Activated T-helper 1 cell treated with anti-CD3 and anti-CD28 coated beads, Interleukin-12 subunit alpha, Interleukin-12 subunit beta, Interleukin-2, Interleukin-4 antibody, amounts not matched to agents 30 ng/mL and 10 ng/mL and 1 ng/mL, durations not matched to agents 14 hours and 24 hours and 36 hours (primary cell): ENCODE measurements around the gene TMSB10. TPM values are rescaled to one million over a fixed set of nuclear protein-coding genes. Genes with fewer than 3 reads are reported as not detected.
"Not testable (repeated sequence)": the region's sequence is repeated elsewhere in the genome, so short reads cannot be mapped to it uniquely, and the experiment has no call there.

Experiments used
- DNase-seq: peaks from one replicate; pipeline ENCODE4 v3.0.0; 2021; ENCODE audit warnings: low spot score
- H3K27ac Mint-ChIP-seq: one replicate; pipeline ENCODE4 v1.8.0; 2021; ENCODE audit warnings: mild to moderate bottlenecking, mixed read lengths
- H3K27me3 Mint-ChIP-seq: one replicate; pipeline ENCODE4 v1.8.0; 2022; ENCODE audit warnings: mild to moderate bottlenecking, moderate library complexity, mixed read lengths; ENCODE audit not compliant: insufficient read depth
- H3K36me3 Mint-ChIP-seq: one replicate; pipeline ENCODE4 v1.8.0; 2021; ENCODE audit warnings: low read depth, mixed read lengths
- H3K4me1 Mint-ChIP-seq: one replicate; pipeline ENCODE4 v1.8.0; 2021; ENCODE audit warnings: low read depth, mixed read lengths
- H3K4me3 Mint-ChIP-seq: one replicate; pipeline ENCODE4 v1.8.0; 2021; ENCODE audit warnings: mild to moderate bottlenecking, moderate library complexity, mixed read lengths
- H3K9me3 Mint-ChIP-seq: one replicate; pipeline ENCODE4 v1.8.0; 2021; ENCODE audit warnings: mixed read lengths
- intact Hi-C: fragments of 100-400 bp; cut with micrococcal nuclease; formaldehyde crosslinking; loops from one replicate; pipeline ENCODE4 v1.15.1; 2024
- total RNA-seq: library from RNA; stranded (reverse); gene quantifications from 2 replicates; pipeline ENCODE4 v1.2.3, GENCODE V29; 2022

The TMSB10 gene
- total RNA-seq, 1 donor from 2014 or later, result 2,510 TPM

GRCh38 chr2:84911135-84911678 lies 5.8 kb downstream of the TMSB10 start:
- Mint-ChIP-seq H3K36me3 (peaks cover 34% of the 10 kb centered on the region), H3K27me3 (no peaks in the 10 kb centered on the region), H3K4me3 (no peak overlapping the region), H3K4me1 (peaks cover 56% of the 10 kb centered on the region), H3K27ac (no peak overlapping the region), H3K9me3 (peaks cover 14% of the 10 kb centered on the region)
- no peak for DNase-seq
- intact Hi-C loops, result no loop called here

- intact Hi-C loops, result no loop called here
- peaks cover 14% of the 10 kb centered on the region for H3K9me3 Mint-ChIP-seq
- H3K36me3 Mint-ChIP-seq, result peaks cover 20% of the 10 kb centered on the region
- H3K4me3 Mint-ChIP-seq, result no peak overlapping the region
- H3K27me3 Mint-ChIP-seq, result no peaks in the 10 kb centered on the region
- H3K27ac Mint-ChIP-seq, result no peak overlapping the region
- DNase-seq, result no peak
- peaks cover 44% of the 10 kb centered on the region for H3K4me1 Mint-ChIP-seq
Observed at GRCh38 chr2:84912984-84913383, 7.5 kb downstream of the TMSB10 start.

- Mint-ChIP-seq H3K4me1 (peaks cover 43% of the 10 kb centered on the region), H3K36me3 (peaks cover 10% of the 10 kb centered on the region), H3K27me3 (no peaks in the 10 kb centered on the region), H3K27ac (no peak overlapping the region), H3K4me3 (no peak overlapping the region), H3K9me3 (peaks cover 10% of the 10 kb centered on the region)
- DNase-seq, result no peak
- intact Hi-C loops, result no loop called here
Observed at GRCh38 chr2:84914334-84914733, 8.9 kb downstream of the TMSB10 start.

GRCh38 chr2:84915675-84916074 lies 10.2 kb downstream of the TMSB10 start:
- H3K36me3 Mint-ChIP-seq, DNase-seq, intact Hi-C loops, H3K4me3 Mint-ChIP-seq, H3K27me3 Mint-ChIP-seq, H3K9me3 Mint-ChIP-seq, H3K27ac Mint-ChIP-seq: not testable (repeated sequence)
- peaks cover 47% of the 10 kb centered on the region for H3K4me1 Mint-ChIP-seq

GRCh38 chr2:84917821-84918220 lies 12.4 kb downstream of the TMSB10 start:
- intact Hi-C loops, H3K4me3 Mint-ChIP-seq, DNase-seq, H3K27ac Mint-ChIP-seq, H3K9me3 Mint-ChIP-seq, H3K36me3 Mint-ChIP-seq, H3K27me3 Mint-ChIP-seq: not testable (repeated sequence)
- peaks cover 31% of the 10 kb centered on the region for H3K4me1 Mint-ChIP-seq

- no peak overlapping the region for H3K27ac Mint-ChIP-seq
- no peak for DNase-seq
- intact Hi-C loops, result no loop called here
- H3K4me3 Mint-ChIP-seq, result no peak overlapping the region
- peaks cover 33% of the 10 kb centered on the region for H3K4me1 Mint-ChIP-seq
- H3K27me3 Mint-ChIP-seq, result no peaks in the 10 kb centered on the region
- H3K9me3 Mint-ChIP-seq, result no peaks in the 10 kb centered on the region
- H3K36me3 Mint-ChIP-seq, result no peaks in the 10 kb centered on the region
Observed at GRCh38 chr2:84918430-84918829, 13.0 kb downstream of the TMSB10 start.

GRCh38 chr2:84919885-84920580 lies 14.6 kb downstream of the TMSB10 start:
- no peak for DNase-seq
- intact Hi-C loops, result loop anchor here (1.0 kb wide), 1 partner anchor 14 kb away; no protein-coding TSS in a partner anchor
- H3K4me1 Mint-ChIP-seq, result peaks cover 44% of the 10 kb centered on the region

GRCh38 chr2:84923009-84923408 lies 17.6 kb downstream of the TMSB10 start:
- Mint-ChIP-seq H3K27me3 (no peaks in the 10 kb centered on the region), H3K4me1 (peaks cover 68% of the 10 kb centered on the region), H3K9me3 (no peaks in the 10 kb centered on the region), H3K27ac (peak overlapping the region; percentile 69), H3K36me3 (peaks cover 6% of the 10 kb centered on the region), H3K4me3 (no peak overlapping the region)
- intact Hi-C loops, result no loop called here
- DNase-seq, result no peak

More at GRCh38 chr2:84919885-84920580, 14.6 kb downstream of the TMSB10 start:
- peak overlapping the region; percentile 65 for H3K4me3 Mint-ChIP-seq
- no peaks in the 10 kb centered on the region for H3K27me3 Mint-ChIP-seq
- peak overlapping the region; percentile 91 for H3K27ac Mint-ChIP-seq
- H3K36me3 Mint-ChIP-seq, result no peaks in the 10 kb centered on the region
- no peaks in the 10 kb centered on the region for H3K9me3 Mint-ChIP-seq

- Mint-ChIP-seq H3K4me1 (peaks cover 55% of the 10 kb centered on the region), H3K27ac (peak overlapping the region; percentile 95), H3K9me3 (no peaks in the 10 kb centered on the region), H3K27me3 (no peaks in the 10 kb centered on the region), H3K36me3 (peaks cover 6% of the 10 kb centered on the region), H3K4me3 (peak overlapping the region; percentile 61)
- intact Hi-C loops, result loop anchor here (1.0 to 2.0 kb wide), 8 partner anchors 19 to 465 kb away; partner anchors contain the start of genes DNAH6, SUCLG1 and TMSB10
- peak; percentile 78 for DNase-seq
Observed at GRCh38 chr2:84924173-84925106, 19.0 kb downstream of the TMSB10 start.

GRCh38 chr2:84925336-84925723 lies 19.9 kb downstream of the TMSB10 start:
- peak overlapping the region; percentile 95 for H3K27ac Mint-ChIP-seq
- intact Hi-C loops, result loop anchor here (1.0 to 2.0 kb wide), 8 partner anchors 20 to 466 kb away; partner anchors contain the start of genes DNAH6, SUCLG1 and TMSB10
- no peaks in the 10 kb centered on the region for H3K27me3 Mint-ChIP-seq
- H3K9me3 Mint-ChIP-seq, result no peaks in the 10 kb centered on the region
- peaks cover 6% of the 10 kb centered on the region for H3K36me3 Mint-ChIP-seq
- no peak for DNase-seq
- peak overlapping the region; percentile 11 for H3K4me3 Mint-ChIP-seq
- H3K4me1 Mint-ChIP-seq, result peaks cover 50% of the 10 kb centered on the region

GRCh38 chr2:84925724-84926376 lies 20.4 kb downstream of the TMSB10 start:
- intact Hi-C loops, result loop anchor here (1.0 to 2.0 kb wide), 10 partner anchors 21 to 467 kb away; partner anchors contain the start of genes DNAH6, SUCLG1 and TMSB10
- H3K4me3 Mint-ChIP-seq, result peak overlapping the region; percentile 96
- H3K36me3 Mint-ChIP-seq, result peaks cover 6% of the 10 kb centered on the region
- peaks cover 46% of the 10 kb centered on the region for H3K4me1 Mint-ChIP-seq
- no peaks in the 10 kb centered on the region for H3K9me3 Mint-ChIP-seq
- H3K27me3 Mint-ChIP-seq, result no peaks in the 10 kb centered on the region
- peak overlapping the region; percentile 95 for H3K27ac Mint-ChIP-seq
- DNase-seq, result peak; percentile 95

- peaks cover 58% of the 10 kb centered on the region for H3K4me1 Mint-ChIP-seq
- intact Hi-C loops, result loop anchor here (1.0 to 2.0 kb wide), 6 partner anchors 11 to 358 kb away; no protein-coding TSS in a partner anchor
- H3K27ac Mint-ChIP-seq, result peak overlapping the region; percentile 95
- H3K9me3 Mint-ChIP-seq, result no peaks in the 10 kb centered on the region
- H3K4me3 Mint-ChIP-seq, result peak overlapping the region; percentile 96
- no peak for DNase-seq
- peaks cover 13% of the 10 kb centered on the region for H3K36me3 Mint-ChIP-seq
- H3K27me3 Mint-ChIP-seq, result no peaks in the 10 kb centered on the region
Observed at GRCh38 chr2:84927275-84927627, 21.8 kb downstream of the TMSB10 start.
